GM18873 (cell line): ENCODE data around the gene GCNT4.
"Not testable (repeated sequence)": the region's sequence is repeated elsewhere in the genome, so short reads cannot be mapped to it uniquely, and the experiment has no call there.

Source experiments
- ATAC-seq: cut with Tn5 transposase; IDR thresholded peaks from one replicate; pipeline ENCODE4 v1.9.1; 2021; ENCODE audit warnings: mild to moderate bottlenecking, moderate library complexity, moderate number of reproducible peaks; ENCODE audit not compliant: unreplicated experiment, low FRiP score

Gene GCNT4

GRCh38 chr5:75052192-75053053 is at the start of gene GCNT4:
TSS of gene GCNT4 (minus strand) at chr5:75052558. CDS start at chr5:75030037, 22,521 bp downstream.
- no peak for ATAC-seq

- not testable (repeated sequence) for ATAC-seq
Observed at GRCh38 chr5:75095956-75096355, 43.6 kb upstream of the GCNT4 start.

- ATAC-seq = no peak
Observed at GRCh38 chr5:75091597-75091996, 39.2 kb upstream of the GCNT4 start.

GRCh38 chr5:75089662-75090061 is 37.3 kb upstream of the GCNT4 start:
- ATAC-seq = no peak

- ATAC-seq = no peak
Observed at GRCh38 chr5:75089137-75089536, 36.8 kb upstream of the GCNT4 start.

- no peak for ATAC-seq
Observed at GRCh38 chr5:75088648-75089047, 36.3 kb upstream of the GCNT4 start.

GRCh38 chr5:75081510-75081909 is 29.2 kb upstream of the GCNT4 start:
- no peak for ATAC-seq

- ATAC-seq = not testable (repeated sequence)
Observed at GRCh38 chr5:75079346-75079745, 27.0 kb upstream of the GCNT4 start.

- no peak for ATAC-seq
Observed at GRCh38 chr5:75078027-75078426, 25.7 kb upstream of the GCNT4 start.

- no peak for ATAC-seq
Observed at GRCh38 chr5:75072061-75072460, 19.7 kb upstream of the GCNT4 start.

- ATAC-seq = no peak
Observed at GRCh38 chr5:75071100-75071499, 18.7 kb upstream of the GCNT4 start.

GRCh38 chr5:75067434-75067833 is 15.1 kb upstream of the GCNT4 start:
- no peak for ATAC-seq

GRCh38 chr5:75062925-75063531 is 10.7 kb upstream of the GCNT4 start:
- ATAC-seq = no peak

GRCh38 chr5:75059912-75060545 is 7.7 kb upstream of the GCNT4 start:
- ATAC-seq = no peak

- ATAC-seq = no peak
Observed at GRCh38 chr5:75058986-75059535, 6.7 kb upstream of the GCNT4 start.

- ATAC-seq = no peak
Observed at GRCh38 chr5:75057561-75057960, 5.2 kb upstream of the GCNT4 start.

GRCh38 chr5:75055727-75056144 is 3.4 kb upstream of the GCNT4 start:
- no peak for ATAC-seq

- no peak for ATAC-seq
Observed at GRCh38 chr5:75054134-75054930, 2.0 kb upstream of the GCNT4 start.

- ATAC-seq = no peak
Observed at GRCh38 chr5:75053304-75054133, 1.2 kb upstream of the GCNT4 start.

- no peak for ATAC-seq
Observed at GRCh38 chr5:75053054-75053303, 621 bp upstream of the GCNT4 start.
